Chondrocyte (in vitro differentiated cells): ENCODE measurements around the gene OLR1. TPM values are rescaled to one million over a fixed set of nuclear protein-coding genes. Genes with fewer than 3 reads are reported as not detected.
"Not testable (repeated sequence)": the region's sequence is repeated elsewhere in the genome, so short reads cannot be mapped to it uniquely, and the experiment has no call there.

ENCODE experiments used
- DNase-seq: peaks from one replicate; pipeline ENCODE4 v3.0.0; 2021; ENCODE audit warnings: mixed read lengths, low spot score
- H3K27ac Mint-ChIP-seq: one replicate; pipeline ENCODE4 v1.8.0; 2021; ENCODE audit warnings: mild to moderate bottlenecking, moderate library complexity, mixed read lengths; ENCODE audit not compliant: unreplicated experiment
- H3K27me3 Mint-ChIP-seq: 2 replicates; pipeline ENCODE4 v1.8.0; 2021; ENCODE audit warnings: low read depth, mixed read lengths
- H3K36me3 Mint-ChIP-seq: 2 replicates; pipeline ENCODE4 v1.8.0; 2021; ENCODE audit warnings: low read depth, mixed read lengths
- H3K4me1 Mint-ChIP-seq: 2 replicates; pipeline ENCODE4 v1.8.0; 2021; ENCODE audit warnings: low read depth, mild to moderate bottlenecking, mixed read lengths
- H3K4me3 Mint-ChIP-seq: one replicate; pipeline ENCODE4 v1.8.0; 2021; ENCODE audit warnings: mild to moderate bottlenecking, moderate library complexity, mixed read lengths; ENCODE audit not compliant: unreplicated experiment
- H3K9me3 Mint-ChIP-seq: 2 replicates; pipeline ENCODE4 v1.8.0; 2021; ENCODE audit warnings: low read depth, mixed read lengths
- total RNA-seq: library from RNA; stranded (reverse); gene quantifications from 3 replicates; pipeline ENCODE4 v1.2.1, GENCODE V29; 2021
- TF ChIP-seq, protein P1 (sequence below): fragments of 200-600 bp; sonication (generic); IDR thresholded peaks from 2 replicates; pipeline ENCODE4 v1.5.0; 2021; ENCODE audit warnings: antibody characterized with exemption, mild to moderate bottlenecking, moderate library complexity

Gene OLR1
- total RNA-seq, 1 donor from 2014 or later, result not detected

DNA sequence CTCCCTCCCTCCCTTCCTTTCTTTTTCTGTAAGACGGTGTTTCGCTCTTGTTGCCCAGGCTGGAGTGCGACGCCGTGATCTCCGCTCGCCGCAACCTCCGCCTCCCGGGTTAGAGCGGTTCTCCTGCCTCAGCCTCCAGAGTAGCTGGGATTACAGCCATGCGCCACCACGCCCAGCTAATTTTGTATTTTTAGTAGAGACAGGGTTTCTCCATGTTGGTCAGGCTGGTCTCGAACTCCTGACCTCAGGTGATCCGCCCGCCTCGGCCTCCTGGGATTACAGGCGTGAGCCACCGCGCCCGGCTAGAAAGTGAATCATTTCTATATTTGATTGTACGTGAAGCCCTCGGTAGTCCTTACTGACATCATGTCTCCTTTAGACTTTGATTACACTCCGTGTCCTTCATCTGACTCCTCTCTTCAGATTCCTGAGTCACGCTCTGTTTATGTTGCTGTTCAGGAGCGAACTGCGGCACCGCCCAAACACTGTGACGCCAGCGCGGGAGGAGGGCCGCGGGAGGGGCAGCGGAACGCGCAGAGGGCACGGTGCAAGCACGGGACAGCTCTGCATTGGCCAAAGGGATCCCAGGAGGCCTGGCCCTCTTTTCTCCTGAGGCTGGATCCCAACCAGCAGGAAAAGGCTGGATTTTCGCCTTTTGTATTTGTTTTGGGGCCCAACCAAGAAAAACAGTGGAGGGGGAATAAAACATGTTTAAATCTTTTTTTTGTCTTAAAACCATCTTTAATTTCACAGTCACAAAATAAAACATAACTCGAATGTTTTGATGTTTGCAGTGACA, 40.2 kb upstream of the OLR1 start:
- TF ChIP-seq, protein P1, sequence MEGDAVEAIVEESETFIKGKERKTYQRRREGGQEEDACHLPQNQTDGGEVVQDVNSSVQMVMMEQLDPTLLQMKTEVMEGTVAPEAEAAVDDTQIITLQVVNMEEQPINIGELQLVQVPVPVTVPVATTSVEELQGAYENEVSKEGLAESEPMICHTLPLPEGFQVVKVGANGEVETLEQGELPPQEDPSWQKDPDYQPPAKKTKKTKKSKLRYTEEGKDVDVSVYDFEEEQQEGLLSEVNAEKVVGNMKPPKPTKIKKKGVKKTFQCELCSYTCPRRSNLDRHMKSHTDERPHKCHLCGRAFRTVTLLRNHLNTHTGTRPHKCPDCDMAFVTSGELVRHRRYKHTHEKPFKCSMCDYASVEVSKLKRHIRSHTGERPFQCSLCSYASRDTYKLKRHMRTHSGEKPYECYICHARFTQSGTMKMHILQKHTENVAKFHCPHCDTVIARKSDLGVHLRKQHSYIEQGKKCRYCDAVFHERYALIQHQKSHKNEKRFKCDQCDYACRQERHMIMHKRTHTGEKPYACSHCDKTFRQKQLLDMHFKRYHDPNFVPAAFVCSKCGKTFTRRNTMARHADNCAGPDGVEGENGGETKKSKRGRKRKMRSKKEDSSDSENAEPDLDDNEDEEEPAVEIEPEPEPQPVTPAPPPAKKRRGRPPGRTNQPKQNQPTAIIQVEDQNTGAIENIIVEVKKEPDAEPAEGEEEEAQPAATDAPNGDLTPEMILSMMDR, result no peak
- Mint-ChIP-seq H3K9me3 (no peaks in the 10 kb centered on the region), H3K27me3 (no peaks in the 10 kb centered on the region), H3K27ac (peak overlapping the region; percentile 96), H3K36me3 (no peaks in the 10 kb centered on the region), H3K4me3 (peak overlapping the region; percentile 97), H3K4me1 (peaks cover 25% of the 10 kb centered on the region)
- DNase-seq, result peak; percentile 96

DNA sequence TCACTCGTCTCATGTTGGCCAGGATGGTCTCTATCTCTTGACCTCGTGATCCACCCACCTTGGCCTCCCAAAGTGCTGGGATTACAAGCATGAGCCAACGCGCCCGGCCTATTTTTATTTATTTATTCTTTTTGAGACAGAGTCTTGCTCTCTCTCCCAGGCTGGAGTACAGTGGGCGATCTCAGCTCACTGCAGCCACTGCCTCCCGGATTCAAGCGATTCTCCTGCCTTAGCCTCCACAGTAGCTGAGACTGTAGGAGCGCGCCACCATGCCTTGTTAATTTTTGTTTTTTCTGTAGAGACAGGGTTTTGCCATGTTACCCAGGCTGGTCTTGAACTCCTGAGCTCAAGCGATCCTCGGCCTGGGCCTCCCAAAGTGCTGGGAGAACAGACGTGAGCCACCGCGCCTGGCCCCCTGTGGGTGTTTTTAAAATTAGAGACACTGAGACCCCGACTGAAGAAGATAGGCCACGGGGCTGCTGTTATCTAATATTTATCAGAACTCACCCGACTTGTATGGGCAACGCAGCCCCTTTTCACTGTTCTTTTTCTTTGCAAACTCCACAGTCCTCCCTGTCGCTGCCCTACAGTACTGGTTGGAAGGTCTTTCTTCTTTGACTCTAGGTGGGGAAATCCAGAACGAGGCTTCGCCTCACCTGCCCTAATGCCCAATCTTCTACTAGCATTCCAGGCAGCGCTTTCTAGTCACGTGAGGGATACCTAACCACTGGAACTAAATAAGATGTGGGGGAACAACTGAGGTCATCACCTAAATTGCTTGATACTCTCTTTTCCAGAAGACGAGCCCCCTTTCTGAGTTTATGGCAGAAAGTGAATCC, 39.4 kb upstream of the OLR1 start:
- Mint-ChIP-seq H3K4me3 (no peak overlapping the region), H3K4me1 (peaks cover 25% of the 10 kb centered on the region), H3K36me3 (no peaks in the 10 kb centered on the region), H3K27me3 (no peaks in the 10 kb centered on the region), H3K9me3 (no peaks in the 10 kb centered on the region), H3K27ac (no peak overlapping the region)
- TF ChIP-seq, protein P1, result no peak
- DNase-seq, result no peak

DNA sequence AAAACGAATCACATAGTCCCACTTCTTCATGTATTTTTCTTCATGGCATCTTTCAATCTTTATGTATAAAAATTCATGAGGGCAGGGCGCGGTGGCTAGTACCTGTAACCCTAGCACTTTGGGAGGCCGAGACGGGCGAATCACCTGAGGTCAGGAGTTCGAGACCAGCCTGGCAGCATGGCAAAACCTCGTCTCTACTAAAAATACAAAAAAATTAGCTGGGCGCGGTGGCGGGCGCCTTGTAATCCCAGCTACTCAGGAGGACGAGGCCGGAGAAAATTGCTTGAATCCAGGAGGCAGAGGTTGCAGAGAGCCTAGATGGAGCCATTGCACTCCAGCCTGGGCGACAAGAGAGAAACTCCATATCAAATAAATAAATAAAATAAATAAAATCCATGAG, 38.3 kb upstream of the OLR1 start:
- TF ChIP-seq, protein P1, result no peak
- no peak overlapping the region for H3K27ac Mint-ChIP-seq
- H3K9me3 Mint-ChIP-seq, result no peaks in the 10 kb centered on the region
- H3K4me1 Mint-ChIP-seq, result peaks cover 22% of the 10 kb centered on the region
- no peaks in the 10 kb centered on the region for H3K36me3 Mint-ChIP-seq
- DNase-seq, result no peak
- no peaks in the 10 kb centered on the region for H3K27me3 Mint-ChIP-seq
- H3K4me3 Mint-ChIP-seq, result no peak overlapping the region

DNA sequence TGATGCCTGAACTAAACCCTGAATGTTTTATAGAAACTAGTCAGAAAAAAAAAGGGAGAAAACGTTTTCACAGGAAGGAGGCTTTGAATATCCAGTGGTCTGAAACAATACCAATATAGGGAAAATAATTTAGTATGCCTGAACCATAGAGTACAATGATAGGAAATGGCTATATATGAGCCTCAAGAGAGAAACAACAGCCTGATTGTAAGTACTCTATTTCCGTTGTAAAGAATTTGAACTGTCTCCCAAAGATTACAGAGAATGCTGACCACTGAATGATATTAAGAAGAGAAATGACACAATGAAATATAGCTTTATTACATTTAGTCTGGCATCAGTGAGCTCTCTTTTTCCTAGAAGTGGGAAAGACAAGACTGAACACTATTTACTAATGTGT, 35.2 kb upstream of the OLR1 start:
- H3K9me3 Mint-ChIP-seq, result no peaks in the 10 kb centered on the region
- H3K27ac Mint-ChIP-seq, result no peak overlapping the region
- H3K4me1 Mint-ChIP-seq, result peaks cover 12% of the 10 kb centered on the region
- TF ChIP-seq, protein P1, result no peak
- no peaks in the 10 kb centered on the region for H3K27me3 Mint-ChIP-seq
- H3K4me3 Mint-ChIP-seq, result no peak overlapping the region
- no peaks in the 10 kb centered on the region for H3K36me3 Mint-ChIP-seq
- no peak for DNase-seq

DNA sequence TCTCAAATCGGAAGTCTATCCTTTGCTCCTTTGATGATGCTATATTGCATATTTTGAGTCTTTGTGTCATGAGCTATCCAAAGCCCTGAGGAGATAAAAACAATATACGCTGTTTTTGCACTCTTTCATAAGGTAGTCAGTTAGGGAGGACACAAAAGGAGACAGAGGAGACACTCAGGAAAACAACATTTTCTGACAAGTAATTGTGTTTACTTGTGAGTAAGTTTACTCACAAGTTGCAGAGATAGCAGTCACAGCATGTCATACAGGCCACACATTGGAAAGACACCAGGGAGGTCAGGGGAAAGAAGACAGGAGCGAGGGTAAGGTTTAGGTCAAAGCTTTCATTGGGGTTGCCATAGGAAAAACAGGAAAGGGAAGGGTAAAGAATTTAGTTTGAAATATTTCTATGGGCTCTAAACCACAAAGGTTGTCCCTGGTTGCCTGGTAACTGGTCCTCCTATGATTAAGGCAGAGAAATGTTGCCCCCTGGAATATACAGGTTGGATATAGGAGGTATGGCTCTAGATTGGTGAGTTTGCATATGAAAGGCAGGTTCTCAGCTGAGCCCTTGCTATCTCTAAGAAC, 33.4 kb upstream of the OLR1 start:
- Mint-ChIP-seq H3K4me1 (peaks cover 8% of the 10 kb centered on the region), H3K27ac (peak overlapping the region; percentile 87), H3K4me3 (no peak overlapping the region), H3K27me3 (no peaks in the 10 kb centered on the region), H3K9me3 (no peaks in the 10 kb centered on the region), H3K36me3 (no peaks in the 10 kb centered on the region)
- no peak for DNase-seq
- TF ChIP-seq, protein P1, result no peak

DNA sequence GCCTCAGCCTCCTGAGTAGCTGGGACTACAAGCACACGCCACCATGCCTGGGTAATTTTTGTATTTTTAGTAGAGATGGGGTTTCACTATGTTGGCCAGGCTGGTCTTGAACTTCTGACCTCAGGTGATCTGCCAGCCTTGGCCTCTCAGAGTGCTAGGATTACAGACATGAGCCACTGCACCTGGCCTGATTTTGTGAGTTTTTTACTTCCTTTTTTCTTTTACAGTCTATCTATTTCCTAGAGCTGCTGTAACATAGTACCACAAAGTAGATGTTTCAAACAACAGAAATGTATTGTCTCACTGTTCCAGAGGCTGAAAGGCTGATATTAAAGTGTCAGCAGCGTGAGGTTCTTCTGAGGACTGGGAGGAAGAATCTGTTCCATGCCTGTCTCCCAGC, 32.6 kb upstream of the OLR1 start:
- not testable (repeated sequence) for H3K27me3 Mint-ChIP-seq, H3K4me1 Mint-ChIP-seq, DNase-seq, H3K36me3 Mint-ChIP-seq, H3K9me3 Mint-ChIP-seq, H3K4me3 Mint-ChIP-seq, H3K27ac Mint-ChIP-seq
